GM19043 (cell line): ENCODE results near the gene EEF1AKMT4.

Experiments
- ATAC-seq: cut with Tn5 transposase; IDR thresholded peaks from one replicate; pipeline ENCODE4 v1.9.1; 2021; ENCODE audit warnings: low read depth; ENCODE audit not compliant: unreplicated experiment

EEF1AKMT4 gene

GRCh38 chr3:184296616-184297015, 47.1 kb downstream of the EEF1AKMT4 start:
- no peak for ATAC-seq

- ATAC-seq = peak; percentile 94
These were observed 49.5 kb downstream of the EEF1AKMT4 start, which contains the start of gene PSMD2 for GRCh38 chr3:184298759-184299487. TSS of gene PSMD2 (plus strand) at chr3:184299241. CDS start at chr3:184299267, 26 bp downstream.

GRCh38 chr3:184299488-184300377, 50.3 kb downstream of the EEF1AKMT4 start:
- ATAC-seq = peak; percentile 6

- ATAC-seq = no peak
These were observed 50.9 kb downstream of the EEF1AKMT4 start for GRCh38 chr3:184300378-184300720.

- ATAC-seq = no peak
These were observed 56.1 kb downstream of the EEF1AKMT4 start for GRCh38 chr3:184305577-184305976.

- ATAC-seq = no peak
These were observed 57.0 kb downstream of the EEF1AKMT4 start for GRCh38 chr3:184306341-184306972.

DNA sequence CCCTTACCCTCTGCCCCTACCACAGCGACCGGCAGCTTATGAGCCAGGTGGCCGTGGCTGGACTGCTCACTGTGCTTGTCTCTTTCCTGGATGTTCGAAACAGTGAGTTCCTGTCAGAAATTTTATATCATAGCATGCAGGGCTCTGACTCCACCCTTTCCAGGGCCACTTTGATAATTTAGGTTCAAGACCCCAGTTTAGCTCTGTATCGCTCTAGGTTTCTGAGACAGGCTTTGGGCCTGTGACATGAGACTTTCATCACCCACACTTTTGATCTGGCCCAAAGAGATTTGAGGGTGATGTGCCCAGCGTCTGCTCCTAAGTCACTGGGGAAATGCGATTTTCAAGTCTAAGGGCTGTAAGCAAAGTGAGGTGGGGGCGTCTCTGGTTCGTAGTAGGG, 58.4 kb downstream of the EEF1AKMT4 start:
- ATAC-seq = no peak
